H1 (cell line): ENCODE data around the gene RBBP5.

Source experiments
- BCL11A ChIP-seq, 2 experiments: IDR thresholded peaks; one replicate each; pipeline ENCODE4 v1.6.1; 2011; ENCODE audit warnings: low read depth in 2 of 2, low read length in 2 of 2, mild to moderate bottlenecking in 2 of 2
- RAD21 ChIP-seq, 2 experiments: IDR thresholded peaks in 1 of 2; conservative IDR thresholded peaks in 1 of 2; 2 replicates each; pipeline ENCODE4 v1.6.1; 2011; ENCODE audit warnings: low read depth in 2 of 2, low read length in 2 of 2, improper control_type of control experiment in 1 of 2, inconsistent platforms in 1 of 2, mild to moderate bottlenecking in 1 of 2, moderate library complexity in 1 of 2
- TAF1 ChIP-seq: IDR thresholded peaks from 2 replicates; pipeline ENCODE4 v1.6.1; 2011; ENCODE audit warnings: mild to moderate bottlenecking, low read depth, low read length
- USF2 ChIP-seq: IDR thresholded peaks from 2 replicates; pipeline ENCODE4 v1.6.1; 2011; ENCODE audit warnings: low read length, improper control_type of control experiment

GRCh38 chr1:205068457-205069040 is 53.2 kb downstream of the RBBP5 start:
- TF ChIP-seq TAF1 (no peak), BCL11A (IDR thresholded peaks at IDR 0.05; ENCODE audit: low read depth in 2 of 2, low read length in 2 of 2) (no peak), RAD21 (IDR thresholded peaks at IDR 0.05 in 1 of 2, conservative IDR thresholded peaks at IDR 0.05 in 1 of 2; ENCODE audit: low read depth in 2 of 2, low read length in 2 of 2) (no peak), USF2 (no peak)
